SK-N-SH (cell line): ENCODE results near the gene PRDM11. TPM values are rescaled to one million over a fixed set of nuclear protein-coding genes. Genes with fewer than 3 reads are reported as not detected.

ENCODE experiments used
- CTCF ChIA-PET: fragments of 300-600, 350-600 bp; formaldehyde crosslinking; extraction: SDS; loops from one replicate; lab custom pipeline; 2021; lab: Yijun Ruan, JAX
- POLR2A ChIA-PET: fragments of 350-600 bp; sonication (Branson Sonifier 250); formaldehyde crosslinking; extraction: SDS; loops from one replicate; lab custom pipeline; 2020; ENCODE audit warnings: antibody characterized with exemption, inconsistent platforms; lab: Yijun Ruan, JAX
- DNase-seq: peaks from one replicate; pipeline ENCODE4 v3.0.0; 2012
- H2AFZ ChIP-seq: fragments of 200-600 bp; sonication (generic); 2 replicates; pipeline ENCODE4 v1.8.1; 2016; ENCODE audit warnings: antibody characterized with exemption, mild to moderate bottlenecking, low read depth
- H3F3A ChIP-seq: fragments of 200-600 bp; sonication (generic); replicated peaks from 2 replicates; pipeline ENCODE3; 2016; ENCODE audit warnings: antibody characterized with exemption, mild to moderate bottlenecking; ENCODE audit not compliant: insufficient read depth
- H3K27ac ChIP-seq, 2 experiments: fragments of 200-500 bp in 1 of 2; fragments of 200-600 bp in 1 of 2; sonication (Bioruptor generic) in 1 of 2; sonication (generic), shearing (Covaris generic) in 1 of 2; 2 replicates each; pipeline versions ENCODE4 v1.5.1 to v1.6.1; 2014 to 2016; ENCODE audit warnings: low read depth in 2 of 2, inconsistent platforms in 1 of 2, low read length in 1 of 2, mild to moderate bottlenecking in 1 of 2, mixed read lengths in 1 of 2
- H3K27me3 ChIP-seq: fragments of 200-600 bp; sonication (generic), shearing (Covaris generic); 2 replicates; pipeline ENCODE4 v1.6.1; 2016; ENCODE audit warnings: mixed run types; ENCODE audit not compliant: insufficient read depth
- H3K36me3 ChIP-seq, 2 experiments: fragments of 200-500 bp in 1 of 2; fragments of 200-600 bp in 1 of 2; sonication (Bioruptor generic) in 1 of 2; sonication (generic) in 1 of 2; replicated peaks in 1 of 2; 2 replicates each; pipeline versions ENCODE3 to v1.5.1; 2014 to 2016; ENCODE audit warnings: low read length in 1 of 2, mild to moderate bottlenecking in 1 of 2; ENCODE audit not compliant: insufficient read depth in 2 of 2, control insufficient read depth in 1 of 2
- H3K4me1 ChIP-seq, 2 experiments: fragments of 200-500 bp in 1 of 2; fragments of 200-600 bp in 1 of 2; sonication (Bioruptor generic) in 1 of 2; sonication (generic), shearing (Covaris generic) in 1 of 2; 2 replicates each; pipeline versions ENCODE4 v1.5.1 to v1.6.1; 2014 to 2016; ENCODE audit warnings: low read depth in 1 of 2, low read length in 1 of 2, mixed run types in 1 of 2; ENCODE audit not compliant: insufficient read depth in 2 of 2, control insufficient read depth in 1 of 2
- H3K4me2 ChIP-seq: fragments of 200-600 bp; sonication (generic), shearing (Covaris generic); 2 replicates; pipeline ENCODE4 v1.6.1; 2017; ENCODE audit warnings: mixed run types
- H3K4me3 ChIP-seq, 2 experiments: fragments of 200-500 bp in 1 of 2; fragments of 200-600 bp in 1 of 2; sonication (Bioruptor generic) in 1 of 2; sonication (generic), shearing (Covaris generic) in 1 of 2; 2 replicates each; pipeline versions ENCODE4 v1.5.1 to v1.8.1; 2014 to 2016; ENCODE audit warnings: low read depth in 2 of 2, inconsistent platforms in 1 of 2, low read length in 1 of 2, mild to moderate bottlenecking in 1 of 2, mixed read lengths in 1 of 2, moderate library complexity in 1 of 2
- H3K79me2 ChIP-seq: fragments of 200-600 bp; sonication (generic); 2 replicates; pipeline ENCODE4 v1.8.1; 2017; ENCODE audit warnings: mild to moderate bottlenecking; ENCODE audit not compliant: insufficient read depth
- H3K9ac ChIP-seq: fragments of 200-600 bp; sonication (generic); 2 replicates; pipeline ENCODE4 v1.6.1; 2017; ENCODE audit warnings: mixed run types
- H3K9me2 ChIP-seq: fragments of 200-600 bp; sonication (generic); 2 replicates; pipeline ENCODE4 v1.6.1; 2017; ENCODE audit warnings: mixed run types
- H3K9me3 ChIP-seq: fragments of 200-600 bp; sonication (generic); 2 replicates; pipeline ENCODE4 v1.6.1; 2017; ENCODE audit warnings: mixed run types, mild to moderate bottlenecking, moderate library complexity
- H4K20me1 ChIP-seq: fragments of 200-600 bp; sonication (generic); 2 replicates; pipeline ENCODE4 v1.6.1; 2017; ENCODE audit warnings: mild to moderate bottlenecking, mixed run types; ENCODE audit not compliant: insufficient read depth
- CHD2 ChIP-seq: fragments of 150-350 bp; IDR thresholded peaks from 2 replicates; pipeline ENCODE4 v1.6.1; 2018; ENCODE audit warnings: low read length; ENCODE audit not compliant: partially characterized antibody
- FOSL2 ChIP-seq: IDR thresholded peaks from 2 replicates; pipeline ENCODE4 v1.4.0; 2012; ENCODE audit warnings: low read depth, mild to moderate bottlenecking, moderate library complexity, borderline replicate concordance
- JUND ChIP-seq: IDR thresholded peaks from 2 replicates; pipeline ENCODE4 v1.4.0; 2012
- MAX ChIP-seq: IDR thresholded peaks from 2 replicates; pipeline ENCODE4 v1.4.0; 2012; ENCODE audit warnings: low read depth
- MXI1 ChIP-seq: IDR thresholded peaks from 2 replicates; pipeline ENCODE4 v1.6.1; 2012; ENCODE audit warnings: mild to moderate bottlenecking, low read depth, low read length, improper control_type of control experiment
- NFIC ChIP-seq: IDR thresholded peaks from 2 replicates; pipeline ENCODE4 v1.4.0; 2012; ENCODE audit warnings: borderline replicate concordance
- RCOR1 ChIP-seq: fragments of 150-350 bp; IDR thresholded peaks from 2 replicates; pipeline ENCODE4 v1.6.1; 2017; ENCODE audit warnings: antibody characterized with exemption, low read length
- REST ChIP-seq: IDR thresholded peaks from 2 replicates; pipeline ENCODE4 v1.6.1; 2012; ENCODE audit warnings: mild to moderate bottlenecking, low read depth, low read length, moderate library complexity
- RXRA ChIP-seq: IDR thresholded peaks from 2 replicates; pipeline ENCODE4 v1.4.0; 2012; ENCODE audit warnings: low read depth, mild to moderate bottlenecking, borderline replicate concordance
- SMC3 ChIP-seq: IDR thresholded peaks from 2 replicates; pipeline ENCODE4 v1.6.1; 2012; ENCODE audit warnings: low read depth, low read length, improper control_type of control experiment
- TCF12 ChIP-seq: IDR thresholded peaks from 2 replicates; pipeline ENCODE4 v1.4.0; 2012
- USF1 ChIP-seq: IDR thresholded peaks from 2 replicates; pipeline ENCODE4 v1.4.0; 2012; ENCODE audit warnings: low read depth, borderline replicate concordance
- ZBTB33 ChIP-seq: IDR thresholded peaks from 2 replicates; pipeline ENCODE4 v1.4.0; 2012; ENCODE audit warnings: low read depth, borderline replicate concordance
- WGBS: methylation state at CpG from one replicate; pipeline ENCODE4 v1.1.6; 2017; ENCODE audit warnings: low lambda C conversion rate; 5-methylcytosine and 5-hydroxymethylcytosine counted together
- polyA plus RNA-seq, 3 experiments: library from polyadenylated mRNA; depleted of rRNA; stranded (reverse); fragments of >200 nt; gene quantifications; 2 replicates each; pipeline ENCODE4 v1.2.3, GENCODE V29; 2012

The PRDM11 gene
- polyA plus RNA-seq, 1 of the 3 experiments (the other 2 are of a cell fraction): 4.5 TPM

- TF ChIP-seq ZBTB33 (no peak), NFIC (peak; percentile 41; the same call in 1 of the 2 replicates), CHD2 (no peak), SMC3 (no peak), USF1 (no peak), MAX (no peak), TCF12 (no peak), FOSL2 (peak; percentile 61; the same call in 1 of the 2 replicates), JUND (peak; percentile 48), MXI1 (no peak), RXRA (no peak)
- TF ChIP-seq, all 33 proteins: peak for 9
These were observed at the start of gene PRDM11 (continued) for GRCh38 chr11:45146072-45147016.

- Histone ChIP-seq H3K36me3 (no peaks in the 10 kb centered on the region), H3K27me3 (peaks cover 19% of the 10 kb centered on the region; the same call in 1 of the 2 replicates), H3K9me2 (no peaks in the 10 kb centered on the region), H4K20me1 (no peaks in the 10 kb centered on the region), H3K4me1 (peaks cover 0 to 4% of the 10 kb centered on the region in 2 experiments; a peak in 2 of 4 replicates), H3K9me3 (no peaks in the 10 kb centered on the region), H3K27ac (no peak overlapping the region), H3F3A (no peaks in the 10 kb centered on the region), H2AFZ (no peak overlapping the region), H3K4me3 (no peak overlapping the region), H3K79me2 (no peaks in the 10 kb centered on the region), H3K9ac (no peak overlapping the region), H3K4me2 (no peak overlapping the region)
- 65% methylated on average over 9 of the region's 10 CpGs for WGBS
- ChIA-PET CTCF (interaction anchor here (1.1 to 26.5 kb wide), 7 partner anchors 8 to 541 kb away, joined by 3 to 1245 read pairs (median 4); partner anchors contain the start of gene TP53I11), POLR2A (no interaction called here)
- peak; percentile 6 for DNase-seq
- TF ChIP-seq REST (peak; percentile 98), USF1 (peak; percentile 83), RCOR1 (no peak)
These were observed 48.5 kb upstream of the PRDM11 start for GRCh38 chr11:45097721-45098493.
